WI38 (cell line): ENCODE measurements around the gene ADRA2B.

Source experiments
- H3K4me3 ChIP-seq: 2 replicates; pipeline ENCODE4 v1.5.1; 2011; ENCODE audit warnings: low read depth, mild to moderate bottlenecking, control low read depth, low read length
- CTCF ChIP-seq: IDR thresholded peaks from 2 replicates; pipeline ENCODE4 v1.5.1; 2012; ENCODE audit warnings: low read depth, mild to moderate bottlenecking, control low read depth, low read length

Gene ADRA2B

GRCh38 chr2:96109361-96109680, 7.0 kb downstream of the ADRA2B start:
- TF ChIP-seq CTCF: no peak
- no peak overlapping the region for H3K4me3 ChIP-seq

DNA sequence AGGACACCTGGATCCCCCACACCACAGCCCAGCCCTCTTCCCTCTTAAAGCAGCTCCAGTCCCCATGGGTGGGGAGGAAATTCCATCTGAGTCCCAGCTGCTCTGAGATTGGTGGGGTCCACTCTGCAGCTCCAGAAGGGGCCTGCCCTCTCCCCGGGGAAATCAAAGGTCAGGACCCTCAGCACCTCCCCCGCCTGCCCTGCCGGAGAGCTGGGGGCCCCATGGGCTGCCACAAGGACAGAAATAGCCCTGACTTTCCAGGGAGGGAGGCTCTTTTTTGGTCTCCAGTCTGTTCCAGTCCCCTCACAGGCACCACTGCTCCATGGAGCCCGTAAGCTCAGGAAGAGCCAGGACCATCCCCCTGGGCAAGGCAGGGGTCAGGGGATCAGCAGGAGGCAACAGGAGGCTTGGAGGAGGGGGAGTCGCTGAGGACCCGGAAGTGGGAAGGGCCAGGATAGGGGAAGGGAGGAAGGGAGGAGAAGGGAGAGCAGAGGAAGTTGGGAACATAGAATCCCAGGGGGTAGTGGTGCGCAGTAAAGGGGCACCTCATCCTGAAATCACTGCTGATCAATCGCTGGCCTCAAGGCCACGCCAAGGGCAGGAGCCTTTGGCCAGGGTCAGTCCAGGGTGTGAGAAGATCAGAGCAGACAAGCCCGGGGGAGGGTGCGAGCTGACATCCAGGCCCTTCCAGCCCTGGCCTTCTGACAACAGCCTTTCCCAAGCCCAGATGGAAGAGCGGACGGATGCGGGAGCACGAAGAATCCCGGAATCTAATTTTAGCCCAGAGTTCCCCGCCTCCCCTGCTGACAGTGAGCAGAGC, 7.6 kb downstream of the ADRA2B start:
- H3K4me3 ChIP-seq: no peak overlapping the region
- no peak for TF ChIP-seq CTCF

GRCh38 chr2:96108151-96108540, 8.2 kb downstream of the ADRA2B start:
- no peak overlapping the region for H3K4me3 ChIP-seq
- TF ChIP-seq CTCF: no peak

DNA sequence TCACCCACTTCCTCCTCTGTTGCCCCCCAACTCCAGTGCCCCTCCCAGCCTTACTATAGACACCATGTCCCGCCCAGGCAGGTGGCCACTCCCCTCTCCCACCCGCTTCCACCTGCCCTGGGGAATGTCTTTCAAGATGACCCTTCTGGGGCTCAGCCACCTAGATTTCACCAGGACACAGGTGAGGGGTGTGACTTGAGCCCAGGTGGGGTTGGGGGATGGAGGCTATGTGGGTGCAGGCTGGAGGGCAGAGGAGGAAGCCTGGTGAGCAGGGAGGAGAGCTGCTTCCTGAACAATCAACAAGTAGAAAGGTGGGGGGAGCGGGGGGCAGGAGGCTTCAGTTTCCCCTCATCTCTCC, 8.7 kb downstream of the ADRA2B start:
- H3K4me3 ChIP-seq: no peak overlapping the region
- no peak for TF ChIP-seq CTCF

DNA sequence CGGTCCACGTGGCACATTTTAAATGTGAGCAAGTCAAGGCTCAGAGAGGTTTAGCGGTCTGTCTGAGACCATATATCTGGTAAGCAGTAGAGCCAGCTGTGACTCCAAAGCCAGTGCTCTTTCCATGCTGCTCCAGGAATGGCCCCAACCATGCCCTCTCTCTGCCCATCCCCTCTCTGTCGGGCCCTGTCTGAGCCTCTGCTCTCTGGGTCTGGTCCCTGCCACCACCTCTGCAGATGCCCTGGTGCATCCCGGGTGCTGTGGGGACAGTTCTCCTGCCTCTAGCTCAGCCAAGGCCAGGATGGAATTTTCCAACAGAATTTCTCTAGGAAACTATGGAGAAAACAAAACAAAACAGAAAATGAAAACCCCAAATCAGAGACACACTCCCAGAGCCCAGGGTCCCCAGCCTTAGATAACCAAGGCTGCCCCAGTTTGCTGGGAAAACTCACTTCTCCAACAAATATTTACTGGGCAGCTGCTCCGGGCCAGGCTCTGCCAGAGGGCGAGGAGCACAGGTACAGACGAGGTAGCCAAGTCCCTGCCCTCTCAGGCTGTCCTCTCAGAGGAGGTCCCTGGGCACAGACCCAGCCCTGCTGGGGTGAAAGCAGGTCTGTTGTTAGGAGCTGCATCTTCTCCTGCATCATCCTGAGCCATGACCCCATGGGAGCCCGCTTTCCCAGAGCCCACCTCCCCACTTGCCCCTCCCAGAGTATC, 9.2 kb downstream of the ADRA2B start:
- TF ChIP-seq CTCF: no peak
- no peak overlapping the region for H3K4me3 ChIP-seq

- H3K4me3 ChIP-seq: no peak overlapping the region
- no peak for TF ChIP-seq CTCF
These were observed 10.2 kb downstream of the ADRA2B start for GRCh38 chr2:96105994-96106715.
